ENCODE measurements around the gene ENPEP. TPM values are rescaled to one million over a fixed set of nuclear protein-coding genes. Genes with fewer than 3 reads are reported as not detected.

Gene ENPEP
- total RNA-seq, 4 donors from 2014 or later: 3.7 to 6.3 (median 4.2) TPM

DNA sequence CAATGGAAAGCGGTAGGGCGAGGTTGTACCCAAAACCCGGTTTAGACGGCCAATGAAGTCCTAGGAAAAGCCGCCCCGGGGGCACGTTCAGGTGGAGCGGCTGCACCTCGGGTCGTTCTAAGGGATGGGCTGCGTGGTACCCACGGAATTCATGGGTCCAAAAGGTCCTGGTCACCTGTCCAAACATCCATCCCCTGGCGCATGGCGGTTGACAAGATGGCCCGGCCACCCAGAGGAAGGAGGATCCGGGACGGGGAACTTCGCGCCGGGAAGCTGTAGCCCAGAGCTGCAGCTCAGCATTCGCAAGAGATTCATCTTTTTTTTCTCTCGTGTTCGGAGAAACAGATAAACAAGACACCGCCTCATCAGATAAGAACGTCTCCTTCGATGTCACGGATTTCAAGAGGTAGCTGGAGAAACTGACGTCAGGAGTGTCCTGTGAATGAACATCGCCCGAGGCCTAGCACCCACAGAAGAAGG lies 136.1 kb downstream of the ENPEP start:
- Histone ChIP-seq H3K36me3 (no peaks in the 10 kb centered on the region), H3K4me3 (no peak overlapping the region), H3K9me3 (peaks cover 0 to 7% (median 0%) of the 10 kb centered on the region in 4 donors), H3K27ac (no peak overlapping the region), H3K4me1 (peaks cover 0 to 30% (median 8%) of the 10 kb centered on the region in 4 donors), H3K27me3 (peaks cover 4 to 85% of the 10 kb centered on the region in 2 donors)
- no peak for DNase-seq (ENCODE audit: low spot score in 2 of 2)
- TF ChIP-seq POLR2A (IDR thresholded peaks at IDR 0.05): no peak
- no peak for TF ChIP-seq EP300 (IDR thresholded peaks at IDR 0.05)
- WGBS, 2 donors: 5 to 11% methylated on average over 30 of the region's 30 CpGs

DNA sequence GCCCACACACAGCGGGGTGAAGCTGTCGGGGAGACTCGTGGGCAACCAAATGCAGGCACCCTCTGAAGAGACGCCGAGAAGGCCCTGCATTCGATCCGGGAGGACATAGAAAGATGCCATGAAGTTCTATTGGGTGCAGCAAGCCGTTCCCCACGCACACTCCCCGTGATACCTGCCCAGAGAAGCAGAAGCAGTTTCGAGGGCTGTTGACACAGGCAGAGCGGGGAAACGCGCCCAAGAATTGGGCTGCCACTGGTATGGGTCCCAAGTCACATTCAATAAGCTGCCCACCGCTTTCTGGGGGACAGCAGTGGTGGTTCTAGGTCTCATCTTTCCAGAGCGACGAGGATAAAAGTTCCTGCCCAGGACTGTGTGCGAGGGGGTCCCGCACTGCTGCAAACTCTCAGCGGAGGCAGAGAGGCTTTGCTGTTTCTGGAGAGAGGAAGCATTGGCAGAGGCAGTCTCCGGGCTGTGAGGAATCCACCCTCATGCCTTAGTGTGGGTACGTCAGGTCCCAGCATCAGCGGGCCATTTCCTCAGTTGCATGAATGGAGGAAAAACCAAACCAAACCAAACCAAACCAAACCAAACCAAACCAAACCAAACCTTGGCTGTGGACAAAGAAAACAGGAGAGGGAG lies 136.8 kb downstream of the ENPEP start:
- Histone ChIP-seq H3K36me3 (no peaks in the 10 kb centered on the region), H3K27me3 (peaks cover 4 to 92% of the 10 kb centered on the region in 2 donors), H3K27ac (no peak overlapping the region), H3K9me3 (peaks cover 0 to 7% (median 0%) of the 10 kb centered on the region in 4 donors), H3K4me1 (peaks cover 0 to 30% (median 8%) of the 10 kb centered on the region in 4 donors), H3K4me3 (no peak overlapping the region)
- DNase-seq (ENCODE audit: low spot score in 2 of 2): no peak
- 4 to 10% methylated on average over 15 to 23 of the region's 23 CpGs for WGBS, 2 donors
- TF ChIP-seq, protein P1, sequence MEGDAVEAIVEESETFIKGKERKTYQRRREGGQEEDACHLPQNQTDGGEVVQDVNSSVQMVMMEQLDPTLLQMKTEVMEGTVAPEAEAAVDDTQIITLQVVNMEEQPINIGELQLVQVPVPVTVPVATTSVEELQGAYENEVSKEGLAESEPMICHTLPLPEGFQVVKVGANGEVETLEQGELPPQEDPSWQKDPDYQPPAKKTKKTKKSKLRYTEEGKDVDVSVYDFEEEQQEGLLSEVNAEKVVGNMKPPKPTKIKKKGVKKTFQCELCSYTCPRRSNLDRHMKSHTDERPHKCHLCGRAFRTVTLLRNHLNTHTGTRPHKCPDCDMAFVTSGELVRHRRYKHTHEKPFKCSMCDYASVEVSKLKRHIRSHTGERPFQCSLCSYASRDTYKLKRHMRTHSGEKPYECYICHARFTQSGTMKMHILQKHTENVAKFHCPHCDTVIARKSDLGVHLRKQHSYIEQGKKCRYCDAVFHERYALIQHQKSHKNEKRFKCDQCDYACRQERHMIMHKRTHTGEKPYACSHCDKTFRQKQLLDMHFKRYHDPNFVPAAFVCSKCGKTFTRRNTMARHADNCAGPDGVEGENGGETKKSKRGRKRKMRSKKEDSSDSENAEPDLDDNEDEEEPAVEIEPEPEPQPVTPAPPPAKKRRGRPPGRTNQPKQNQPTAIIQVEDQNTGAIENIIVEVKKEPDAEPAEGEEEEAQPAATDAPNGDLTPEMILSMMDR (IDR thresholded peaks at IDR 0.05): no peak
- TF ChIP-seq EP300 (IDR thresholded peaks at IDR 0.05) (no peak), POLR2A (IDR thresholded peaks at IDR 0.05) (no peak)

DNA sequence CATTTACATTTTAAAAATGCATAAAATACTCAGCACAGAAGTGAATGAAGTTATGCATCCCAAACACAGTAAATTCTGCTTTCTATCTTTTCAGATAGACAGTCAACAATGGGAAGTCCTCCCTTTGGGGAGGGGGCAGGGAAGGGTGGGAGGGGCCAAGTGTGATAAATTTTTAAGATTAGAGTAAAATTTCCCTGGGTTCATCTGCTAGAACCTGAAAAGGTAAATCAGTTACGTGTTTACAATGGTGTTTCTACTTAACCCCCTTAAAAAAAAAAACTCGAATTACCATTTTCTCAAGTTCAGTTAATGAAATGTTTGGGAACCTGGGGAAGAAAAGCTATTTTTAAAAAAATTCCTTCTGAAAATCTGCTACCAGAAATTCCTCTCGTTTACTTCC lies 137.8 kb downstream of the ENPEP start:
- Histone ChIP-seq H3K9me3 (peaks cover 0 to 7% (median 0%) of the 10 kb centered on the region in 4 donors), H3K27ac (no peak overlapping the region), H3K36me3 (no peaks in the 10 kb centered on the region), H3K27me3 (peaks cover 4 to 99% of the 10 kb centered on the region in 2 donors), H3K4me3 (no peak overlapping the region), H3K4me1 (peaks cover 0 to 40% (median 8%) of the 10 kb centered on the region in 4 donors)
- 8 to 12% methylated on average over 3 of the region's 3 CpGs for WGBS, 2 donors
- TF ChIP-seq EP300 (IDR thresholded peaks at IDR 0.05): no peak
- TF ChIP-seq, protein P1 (IDR thresholded peaks at IDR 0.05): no peak
- no peak for DNase-seq (ENCODE audit: low spot score in 2 of 2)

DNA sequence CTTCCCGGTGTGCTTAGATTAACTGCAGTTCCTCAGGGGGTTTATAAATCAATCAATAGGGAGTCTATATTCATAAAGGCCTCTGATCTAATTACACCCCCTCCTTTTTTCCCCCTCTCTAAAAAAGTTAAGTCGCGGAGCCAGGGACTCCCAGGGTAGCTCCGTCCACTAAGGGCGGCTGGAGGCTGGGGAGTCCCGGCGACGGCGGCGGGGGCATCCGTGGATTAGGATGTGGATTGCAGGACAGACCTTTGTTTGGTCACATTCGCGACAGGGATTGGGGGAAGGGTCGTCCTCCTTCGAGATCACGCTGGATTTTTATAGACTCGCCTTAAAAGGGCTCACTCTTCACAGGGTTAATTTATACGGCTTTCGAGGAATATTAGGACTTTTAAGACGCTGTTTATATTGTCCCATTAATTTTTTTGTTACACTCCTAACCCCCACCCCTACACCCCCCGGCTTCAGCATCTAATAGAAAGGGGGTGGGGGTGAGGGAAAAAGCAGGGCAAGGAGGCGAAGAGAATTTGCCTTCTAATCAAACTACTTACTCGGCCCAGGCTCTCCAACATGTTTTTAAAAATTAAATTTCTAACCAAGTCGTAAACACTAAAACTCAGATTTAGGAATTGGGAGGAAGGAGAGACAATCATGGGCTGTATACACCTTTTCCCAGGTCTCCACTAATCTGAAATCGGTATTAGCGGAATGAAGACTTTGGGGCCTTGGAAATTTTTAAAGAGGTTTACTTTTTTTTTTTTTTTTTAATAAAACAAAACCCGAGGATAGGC lies 138.4 kb downstream of the ENPEP start:
- peaks cover 0 to 44% (median 9%) of the 10 kb centered on the region in 4 donors for H3K4me1 ChIP-seq
- peaks cover 0 to 7% (median 0%) of the 10 kb centered on the region in 4 donors for H3K9me3 ChIP-seq
- 13 to 16% methylated on average over 27 of the region's 27 CpGs for WGBS, 2 donors
- peaks cover 4 to 99% of the 10 kb centered on the region in 2 donors for H3K27me3 ChIP-seq
- DNase-seq (ENCODE audit: low spot score in 2 of 2): no peak
- H3K36me3 ChIP-seq: no peaks in the 10 kb centered on the region
- no peak for TF ChIP-seq POLR2A (IDR thresholded peaks at IDR 0.05)
- TF ChIP-seq EP300 (IDR thresholded peaks at IDR 0.05): no peak
- TF ChIP-seq, protein P1 (IDR thresholded peaks at IDR 0.05): no peak
- no peak overlapping the region for H3K27ac ChIP-seq
- no peak overlapping the region for H3K4me3 ChIP-seq

Small RNA genes within 50 kb of the gene (small RNA-seq; reads per million reads assigned to genes)
- not detected for gene RF00494

Other genes starting within 250 kb of the ENPEP start
- gene PITX2, start 146.9 kb downstream of the ENPEP start, total RNA-seq: not detected

Data from tibial nerve (tissue), 4 donors.